ENCODE measurements around the gene SNX32.

DNA sequence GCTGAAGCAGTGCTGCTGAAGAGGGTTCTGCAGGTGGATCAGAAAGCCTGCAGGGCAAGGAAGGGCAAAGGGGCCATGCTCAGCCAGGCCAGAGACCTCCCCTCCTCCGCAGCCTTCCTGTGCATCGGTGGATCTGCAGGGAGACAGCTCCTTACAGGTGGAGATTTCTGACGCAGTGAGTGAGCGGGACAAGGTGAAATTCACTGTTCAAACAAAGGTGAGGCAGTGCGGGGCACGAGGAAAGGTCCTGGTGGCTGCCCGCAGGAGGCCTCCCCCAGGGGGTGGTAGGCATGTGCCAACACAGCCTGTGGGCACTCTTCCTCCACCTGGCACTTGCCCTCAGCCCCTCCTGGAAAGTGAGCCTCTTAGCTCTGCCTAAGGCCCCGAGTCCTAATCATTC lies 15.6 kb downstream of the SNX32 start:
- TF ChIP-seq, protein P1, sequence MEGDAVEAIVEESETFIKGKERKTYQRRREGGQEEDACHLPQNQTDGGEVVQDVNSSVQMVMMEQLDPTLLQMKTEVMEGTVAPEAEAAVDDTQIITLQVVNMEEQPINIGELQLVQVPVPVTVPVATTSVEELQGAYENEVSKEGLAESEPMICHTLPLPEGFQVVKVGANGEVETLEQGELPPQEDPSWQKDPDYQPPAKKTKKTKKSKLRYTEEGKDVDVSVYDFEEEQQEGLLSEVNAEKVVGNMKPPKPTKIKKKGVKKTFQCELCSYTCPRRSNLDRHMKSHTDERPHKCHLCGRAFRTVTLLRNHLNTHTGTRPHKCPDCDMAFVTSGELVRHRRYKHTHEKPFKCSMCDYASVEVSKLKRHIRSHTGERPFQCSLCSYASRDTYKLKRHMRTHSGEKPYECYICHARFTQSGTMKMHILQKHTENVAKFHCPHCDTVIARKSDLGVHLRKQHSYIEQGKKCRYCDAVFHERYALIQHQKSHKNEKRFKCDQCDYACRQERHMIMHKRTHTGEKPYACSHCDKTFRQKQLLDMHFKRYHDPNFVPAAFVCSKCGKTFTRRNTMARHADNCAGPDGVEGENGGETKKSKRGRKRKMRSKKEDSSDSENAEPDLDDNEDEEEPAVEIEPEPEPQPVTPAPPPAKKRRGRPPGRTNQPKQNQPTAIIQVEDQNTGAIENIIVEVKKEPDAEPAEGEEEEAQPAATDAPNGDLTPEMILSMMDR (IDR thresholded peaks at IDR 0.05; ENCODE audit: insufficient read depth, low read length, poor library complexity, severe bottlenecking): no peak
- TF ChIP-seq EZH2phosphoT487 (conservative IDR thresholded peaks at IDR 0.05; ENCODE audit: low read length): no peak

Measured in SU-DHL-6 (cell line).